GM21723 (cell line): Measurements from ENCODE around the gene B4GALNT1.
"Not testable (repeated sequence)": the region's sequence is repeated elsewhere in the genome, so short reads cannot be mapped to it uniquely, and the experiment has no call there.

Experiments
- ATAC-seq: cut with Tn5 transposase; IDR thresholded peaks from one replicate; pipeline ENCODE4 v1.9.1; 2021; ENCODE audit warnings: mild to moderate bottlenecking, moderate library complexity; ENCODE audit not compliant: unreplicated experiment

The B4GALNT1 gene

DNA sequence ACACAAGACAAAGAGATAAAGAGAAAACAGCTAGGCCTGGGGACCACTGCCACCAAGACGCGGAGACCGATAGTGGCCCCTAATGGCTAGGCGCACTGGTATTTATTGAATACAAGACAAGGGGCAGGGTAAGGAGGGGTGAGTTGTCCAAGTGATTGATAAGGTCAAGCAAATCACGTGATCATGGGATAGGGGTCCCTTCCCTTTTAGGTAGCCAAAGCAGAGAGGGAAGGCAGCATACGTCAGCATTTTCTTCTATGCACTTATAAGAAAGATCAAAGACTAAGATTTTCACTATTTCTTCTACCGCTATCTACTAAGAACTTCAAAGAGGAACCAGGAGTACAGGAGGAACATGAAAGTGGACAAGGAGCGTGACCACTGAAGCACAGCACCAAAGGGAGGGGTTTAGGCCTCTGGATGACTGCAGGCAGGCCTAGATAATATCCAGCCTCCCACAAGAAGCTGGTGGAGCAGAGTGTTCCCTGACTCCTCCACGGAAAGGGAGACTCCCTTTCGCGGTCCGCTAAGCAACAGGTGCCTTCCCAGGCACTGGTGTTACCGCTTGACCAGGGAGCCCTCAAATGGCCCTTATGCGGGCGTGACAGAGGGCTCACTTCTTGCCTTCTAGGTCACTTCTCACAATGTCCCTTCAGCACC lies 43.9 kb downstream of the B4GALNT1 start:
- not testable (repeated sequence) for ATAC-seq

GRCh38 chr12:57586832-57587429 lies 46.1 kb downstream of the B4GALNT1 start:
- no peak for ATAC-seq

GRCh38 chr12:57586128-57586527 lies 46.9 kb downstream of the B4GALNT1 start:
- ATAC-seq: no peak

DNA sequence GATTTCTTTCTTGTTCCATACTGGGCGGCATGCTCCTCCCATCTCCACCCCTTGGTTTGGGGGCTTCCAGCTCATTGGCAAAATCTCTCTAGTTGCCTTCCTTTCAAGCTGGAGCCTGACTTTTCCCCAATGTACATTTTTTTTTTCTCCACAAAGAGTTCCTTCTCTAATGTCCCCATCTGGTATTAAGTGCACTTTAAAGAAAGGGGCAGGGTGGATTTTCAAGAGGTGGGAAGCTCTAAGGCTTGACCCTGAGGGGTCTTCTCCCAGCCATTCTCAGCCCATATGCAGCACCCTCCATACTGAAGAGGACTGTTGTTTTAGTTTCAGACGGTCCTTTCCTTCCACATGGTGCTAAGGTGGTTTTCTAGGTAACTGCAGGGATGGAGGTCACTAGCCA lies 47.8 kb downstream of the B4GALNT1 start:
- ATAC-seq: no peak

GRCh38 chr12:57584690-57585089 lies 48.3 kb downstream of the B4GALNT1 start:
- ATAC-seq: no peak

- ATAC-seq: no peak
Observed at GRCh38 chr12:57584050-57584449, 49.0 kb downstream of the B4GALNT1 start.

DNA sequence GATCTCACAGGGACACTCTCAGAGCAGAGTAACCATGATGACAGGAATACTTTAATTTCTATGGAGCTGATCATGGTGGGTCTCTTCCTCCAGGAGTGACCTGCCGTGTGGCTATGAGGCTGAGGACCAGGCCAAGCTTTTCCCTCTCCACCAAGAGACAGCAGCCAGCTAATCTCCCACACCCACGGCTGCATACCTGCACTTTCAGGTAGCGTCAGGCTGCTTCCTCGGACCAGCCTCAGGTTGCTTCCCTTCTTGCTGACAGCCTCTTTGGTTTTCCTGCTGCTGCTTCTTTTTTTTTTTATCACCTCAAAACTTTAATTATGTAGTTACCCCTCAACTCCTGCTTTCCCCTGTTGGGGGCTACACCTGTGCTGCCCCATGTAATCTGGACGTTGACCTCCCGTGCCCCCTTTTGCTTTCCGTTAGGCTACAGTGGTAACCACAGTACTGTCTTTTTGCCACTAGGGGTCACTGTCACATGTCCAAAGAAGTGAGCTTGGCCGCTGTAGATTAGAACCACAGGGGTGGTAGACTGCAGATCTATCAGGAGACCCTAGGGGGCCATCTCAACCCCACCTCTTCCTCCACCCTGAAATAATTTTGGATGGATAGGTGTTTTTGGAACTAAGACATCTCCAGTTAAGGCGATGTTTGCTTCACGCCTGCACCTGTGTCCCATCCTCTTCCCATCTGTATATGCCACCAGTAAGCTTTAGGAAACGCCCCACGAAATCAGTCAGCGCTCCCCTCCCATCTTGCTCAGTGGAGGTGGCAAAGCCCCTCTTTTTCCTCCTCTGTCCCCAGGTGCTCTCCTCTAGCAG lies 49.8 kb downstream of the B4GALNT1 start:
- ATAC-seq: peak; percentile 96

DNA sequence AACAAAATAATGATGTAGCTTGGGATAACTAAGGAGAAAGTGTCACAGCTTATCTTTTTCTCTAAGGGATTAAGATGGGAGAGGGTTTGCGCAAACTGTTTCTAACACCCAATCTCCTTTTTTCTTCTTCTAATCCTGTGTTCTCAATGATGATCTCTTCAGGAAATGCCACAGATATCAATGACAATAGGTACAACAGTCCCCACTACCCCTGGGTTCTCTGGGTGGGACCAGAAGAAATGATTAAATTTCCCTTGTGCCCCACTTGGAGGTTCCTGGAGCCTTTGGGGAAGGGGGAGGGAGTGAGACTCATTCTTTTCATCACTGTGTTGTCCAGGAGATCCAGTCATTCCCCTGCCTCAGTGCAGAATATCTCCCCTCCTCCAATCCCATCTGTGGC lies 50.6 kb downstream of the B4GALNT1 start:
- ATAC-seq: no peak

GRCh38 chr12:57581802-57582201 lies 51.2 kb downstream of the B4GALNT1 start:
- ATAC-seq: no peak

GRCh38 chr12:57580466-57580795 lies 52.6 kb downstream of the B4GALNT1 start:
- no peak for ATAC-seq

GRCh38 chr12:57579677-57580465 lies 53.1 kb downstream of the B4GALNT1 start:
- no peak for ATAC-seq

GRCh38 chr12:57579011-57579410 lies 54.0 kb downstream of the B4GALNT1 start:
- ATAC-seq: no peak

DNA sequence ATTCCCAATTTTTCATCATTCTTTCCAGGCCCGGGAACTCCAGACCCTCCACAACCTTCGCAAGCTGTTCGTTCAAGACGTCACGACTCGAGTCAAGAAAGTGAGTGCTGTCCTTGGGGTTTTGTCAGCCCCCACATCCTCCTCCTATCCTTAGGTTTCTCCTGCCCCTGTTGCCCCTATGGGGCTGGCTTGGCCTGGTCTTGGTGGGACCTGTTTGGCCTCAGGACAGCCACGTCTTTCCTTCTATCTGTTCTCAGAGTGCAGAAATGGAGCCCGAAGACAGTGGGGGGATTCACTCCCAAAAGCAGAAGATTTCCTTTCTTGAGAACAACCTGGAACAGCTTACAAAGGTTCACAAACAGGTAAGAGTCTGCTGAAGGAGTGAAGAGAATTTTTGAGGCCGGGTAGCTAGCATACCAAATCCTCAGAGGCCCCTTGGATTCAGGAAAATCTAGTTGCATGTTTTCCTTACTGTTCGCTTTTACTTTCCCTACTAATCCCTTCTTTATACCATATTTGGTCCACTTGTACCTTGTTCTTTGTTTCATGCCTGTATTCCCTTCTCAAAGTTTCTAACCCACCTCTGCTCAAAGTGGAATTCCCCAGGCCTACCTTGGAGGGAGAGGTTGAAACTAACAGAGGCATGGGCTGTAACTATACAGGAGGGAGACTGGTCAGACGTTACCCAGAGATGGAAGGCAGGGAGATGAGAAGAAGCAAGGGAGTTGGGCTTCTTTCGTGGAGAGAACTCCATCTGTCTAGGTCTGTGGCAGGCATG lies 54.8 kb downstream of the B4GALNT1 start:
- ATAC-seq: no peak

- no peak for ATAC-seq
Observed at GRCh38 chr12:57576613-57577160, 56.3 kb downstream of the B4GALNT1 start.
